HCT116 (cell line): ENCODE results near the gene MATCAP1. TPM values are rescaled to one million over a fixed set of nuclear protein-coding genes. Genes with fewer than 3 reads are reported as not detected.
A peak's percentile ranks its signal among the peaks of the same experiment; 100 is the strongest.

Source experiments
- ATAC-seq: fragments of 200-7000 bp; cut with Tn5 transposase; 2 replicates; pipeline ENCODE4 v1.9.1; 2020; ENCODE audit warnings: mild to moderate bottlenecking, moderate library complexity
- BruUV-seq: library from RNA; stranded (reverse); fragments of 400-500 nt; replicated peaks from 2 replicates; lab custom pipeline; 2021; lab: Mats Ljungman, UMichigan
- CTCF ChIA-PET: fragments of 300-600 bp; sonication (Branson Sonifier 250); formaldehyde crosslinking; loops from one replicate; lab custom pipeline; 2021; ENCODE audit warnings: antibody characterized with exemption; lab: Charles Lee
- POLR2A ChIA-PET: fragments of 300-600, 350-600 bp; sonication (Branson Sonifier 250); formaldehyde crosslinking; loops from one replicate; lab custom pipeline; 2021; ENCODE audit warnings: antibody characterized with exemption; lab: Charles Lee
- RAD21 ChIA-PET, 2 experiments: fragments of 300-600 bp; sonication (Branson Sonifier 250); formaldehyde crosslinking; loops; one replicate each; lab custom pipeline; 2023; ENCODE audit warnings: low total read pairs in 2 of 2; ENCODE audit not compliant: uncharacterized antibody in 2 of 2, unreplicated experiment in 2 of 2, low non-redundant PET in 1 of 2; lab: Charles Lee
- DNase-seq: peaks from one replicate; pipeline ENCODE4 v3.0.0-alpha.2; 2010; ENCODE audit warnings: low read depth, low spot score
- H2AFZ ChIP-seq: fragments of 200-600 bp; shearing (Covaris generic), sonication (generic); 2 replicates; pipeline ENCODE4 v1.6.1; 2017; ENCODE audit warnings: low read depth, mixed run types, mixed read lengths, antibody characterized with exemption, low read length; ENCODE audit not compliant: poor library complexity, severe bottlenecking
- H3K27ac ChIP-seq: 2 replicates; pipeline ENCODE4 v1.5.1; 2012; ENCODE audit warnings: low read depth, low read length
- H3K27me3 ChIP-seq: fragments of 200-600 bp; sonication (generic); 2 replicates; pipeline ENCODE4 v1.6.1; 2016; ENCODE audit warnings: mixed run types, low read length, mixed read lengths; ENCODE audit not compliant: insufficient read depth
- H3K36me3 ChIP-seq, 2 experiments: fragments of 200-500 bp in 1 of 2; fragments of 200-600 bp in 1 of 2; sonication (Bioruptor generic) in 1 of 2; sonication (generic) in 1 of 2; 2 replicates each; pipeline versions ENCODE4 v1.5.1 to v1.6.1; 2014 to 2016; ENCODE audit warnings: low read length in 2 of 2, inconsistent platforms in 1 of 2, mixed read lengths in 1 of 2, mixed run types in 1 of 2; ENCODE audit not compliant: insufficient read depth in 2 of 2, control insufficient read depth in 1 of 2
- H3K4me1 ChIP-seq, 2 experiments: fragments of 200-600 bp in 1 of 2; sonication (generic) in 1 of 2; 2 replicates each; pipeline versions ENCODE4 v1.5.1 to v1.6.1; 2012 to 2017; ENCODE audit warnings: low read length in 2 of 2, inconsistent platforms in 1 of 2, mild to moderate bottlenecking in 1 of 2, mixed read lengths in 1 of 2, mixed run types in 1 of 2, moderate library complexity in 1 of 2; ENCODE audit not compliant: insufficient read depth in 2 of 2, control insufficient read depth in 1 of 2
- H3K4me2 ChIP-seq: fragments of 200-600 bp; sonication (generic); 2 replicates; pipeline ENCODE4 v1.6.1; 2017; ENCODE audit warnings: mixed run types, low read length, mixed read lengths
- H3K4me3 ChIP-seq, 2 experiments: fragments of 200-600 bp in 1 of 2; sonication (generic) in 1 of 2; replicated peaks in 1 of 2; 2 replicates each; pipeline ENCODE4 v1.5.1; 2011 to 2016; ENCODE audit warnings: low read length in 2 of 2, control low read depth in 1 of 2, low read depth in 1 of 2, mild to moderate bottlenecking in 1 of 2, mixed read lengths in 1 of 2, mixed run types in 1 of 2
- H3K79me2 ChIP-seq: fragments of 200-600 bp; sonication (generic); 2 replicates; pipeline ENCODE4 v1.6.1; 2017; ENCODE audit warnings: mild to moderate bottlenecking, mixed run types, low read length, moderate library complexity, mixed read lengths; ENCODE audit not compliant: insufficient read depth
- H3K9ac ChIP-seq: fragments of 200-600 bp; sonication (generic); 2 replicates; pipeline ENCODE4 v1.6.1; 2016; ENCODE audit warnings: low read length, mixed read lengths
- H3K9me2 ChIP-seq: fragments of 200-600 bp; sonication (generic), shearing (Covaris generic); 2 replicates; pipeline ENCODE4 v1.6.1; 2017; ENCODE audit warnings: mixed run types, mild to moderate bottlenecking, moderate library complexity; ENCODE audit not compliant: insufficient read depth
- H3K9me3 ChIP-seq, 2 experiments: fragments of 200-500 bp in 1 of 2; fragments of 200-600 bp in 1 of 2; sonication (Bioruptor generic) in 1 of 2; sonication (generic) in 1 of 2; 2 replicates each; pipeline ENCODE4 v1.6.1; 2014 to 2017; ENCODE audit warnings: low read length in 2 of 2, mixed read lengths in 2 of 2, inconsistent platforms in 1 of 2, low read depth in 1 of 2, mild to moderate bottlenecking in 1 of 2, mixed run types in 1 of 2, moderate library complexity in 1 of 2; ENCODE audit not compliant: control insufficient read depth in 1 of 2, insufficient read depth in 1 of 2
- H4K20me1 ChIP-seq: fragments of 200-600 bp; sonication (generic), shearing (Covaris generic); 2 replicates; pipeline ENCODE4 v1.6.1; 2017; ENCODE audit warnings: mixed run types, mild to moderate bottlenecking, moderate library complexity; ENCODE audit not compliant: insufficient read depth
- CTCF ChIP-seq, 3 experiments: fragments of 200-600 bp in 1 of 3; sonication (generic) in 1 of 3; IDR thresholded peaks in 2 of 3; conservative IDR thresholded peaks in 1 of 3; 2 replicates each; pipeline ENCODE4 v1.5.1; 2012 to 2017; ENCODE audit warnings: low read depth in 2 of 3, low read length in 2 of 3, antibody characterized with exemption in 1 of 3, borderline replicate concordance in 1 of 3, control low read depth in 1 of 3, mild to moderate bottlenecking in 1 of 3, mixed read lengths in 1 of 3, mixed run types in 1 of 3, moderate library complexity in 1 of 3; ENCODE audit not compliant: insufficient read depth in 1 of 3
- EGR1 ChIP-seq: IDR thresholded peaks from 2 replicates; pipeline ENCODE4 v1.6.1; 2012; ENCODE audit warnings: low read depth
- EZH2 ChIP-seq: fragments of 200-600 bp; sonication (generic); IDR thresholded peaks from 2 replicates; pipeline ENCODE4 v1.6.1; 2017; ENCODE audit warnings: antibody characterized with exemption, mixed run types
- EZH2phosphoT487 ChIP-seq: fragments of 200-600 bp; IDR thresholded peaks from 2 replicates; pipeline ENCODE4 v1.6.1; 2018; ENCODE audit warnings: antibody characterized with exemption, borderline replicate concordance
- FOSL1 ChIP-seq: IDR thresholded peaks from 2 replicates; pipeline ENCODE4 v1.6.1; 2012; ENCODE audit warnings: low read depth
- JUND ChIP-seq: IDR thresholded peaks from 2 replicates; pipeline ENCODE4 v1.6.1; 2012
- POLR2A ChIP-seq: IDR thresholded peaks from 2 replicates; pipeline ENCODE4 v1.7.0; 2011; ENCODE audit warnings: borderline replicate concordance; ENCODE audit not compliant: insufficient read depth, insufficient read length; ENCODE audit errors: extremely low read depth
- POLR2AphosphoS5 ChIP-seq: IDR thresholded peaks from 2 replicates; pipeline ENCODE4 v1.6.1; 2011; ENCODE audit warnings: mild to moderate bottlenecking, low read depth, low read length, moderate library complexity
- SIN3A ChIP-seq: IDR thresholded peaks from 2 replicates; pipeline ENCODE4 v1.6.1; 2012; ENCODE audit warnings: low read depth
- SP1 ChIP-seq: IDR thresholded peaks from 2 replicates; pipeline ENCODE4 v1.6.1; 2012; ENCODE audit warnings: low read depth
- SRF ChIP-seq: IDR thresholded peaks from 2 replicates; pipeline ENCODE4 v1.6.1; 2012; ENCODE audit warnings: low read depth
- TCF7L2 ChIP-seq: IDR thresholded peaks from 2 replicates; pipeline ENCODE4 v1.7.0; 2011; ENCODE audit warnings: borderline replicate concordance, inconsistent platforms; ENCODE audit not compliant: insufficient read depth, insufficient read length; ENCODE audit errors: extremely low read depth
- YY1 ChIP-seq: IDR thresholded peaks from 2 replicates; pipeline ENCODE4 v1.6.1; 2011; ENCODE audit warnings: low read length, low read depth, moderate library complexity, mild to moderate bottlenecking; ENCODE audit not compliant: insufficient replicate concordance; ENCODE audit errors: extremely low read depth
- ZFX ChIP-seq: fragments of 450-650 bp; IDR thresholded peaks from 2 replicates; pipeline ENCODE4 v1.6.1; 2017
- ZNF274 ChIP-seq: fragments of 200-500 bp; sonication (Bioruptor generic); IDR thresholded peaks from 2 replicates; pipeline ENCODE4 v1.6.1; 2014; ENCODE audit warnings: mild to moderate bottlenecking, low read depth, low read length, inconsistent platforms
- intact Hi-C: fragments of 100-400 bp; cut with micrococcal nuclease; formaldehyde crosslinking; loops from 2 replicates; pipeline ENCODE4 v1.10.0; 2022
- total RNA-seq: library from RNA; stranded (reverse); gene quantifications from one replicate; pipeline ENCODE4 v1.2.1, GENCODE V29; 2021; ENCODE audit not compliant: unreplicated experiment
- TF ChIP-seq, protein P1 (sequence below): IDR thresholded peaks from 2 replicates; pipeline ENCODE4 v1.6.1; 2012
- TF ChIP-seq, protein P2 (sequence below): IDR thresholded peaks from 2 replicates; pipeline ENCODE4 v1.6.1; 2012; ENCODE audit warnings: low read depth
- TF ChIP-seq, protein P3 (sequence below): IDR thresholded peaks from 2 replicates; pipeline ENCODE4 v1.6.1; 2011; ENCODE audit warnings: mild to moderate bottlenecking, low read length, moderate library complexity; ENCODE audit not compliant: insufficient replicate concordance; ENCODE audit errors: extremely low read depth

The MATCAP1 gene
- total RNA-seq, 1 experiment from 2014 or later, result 38.7 TPM

DNA sequence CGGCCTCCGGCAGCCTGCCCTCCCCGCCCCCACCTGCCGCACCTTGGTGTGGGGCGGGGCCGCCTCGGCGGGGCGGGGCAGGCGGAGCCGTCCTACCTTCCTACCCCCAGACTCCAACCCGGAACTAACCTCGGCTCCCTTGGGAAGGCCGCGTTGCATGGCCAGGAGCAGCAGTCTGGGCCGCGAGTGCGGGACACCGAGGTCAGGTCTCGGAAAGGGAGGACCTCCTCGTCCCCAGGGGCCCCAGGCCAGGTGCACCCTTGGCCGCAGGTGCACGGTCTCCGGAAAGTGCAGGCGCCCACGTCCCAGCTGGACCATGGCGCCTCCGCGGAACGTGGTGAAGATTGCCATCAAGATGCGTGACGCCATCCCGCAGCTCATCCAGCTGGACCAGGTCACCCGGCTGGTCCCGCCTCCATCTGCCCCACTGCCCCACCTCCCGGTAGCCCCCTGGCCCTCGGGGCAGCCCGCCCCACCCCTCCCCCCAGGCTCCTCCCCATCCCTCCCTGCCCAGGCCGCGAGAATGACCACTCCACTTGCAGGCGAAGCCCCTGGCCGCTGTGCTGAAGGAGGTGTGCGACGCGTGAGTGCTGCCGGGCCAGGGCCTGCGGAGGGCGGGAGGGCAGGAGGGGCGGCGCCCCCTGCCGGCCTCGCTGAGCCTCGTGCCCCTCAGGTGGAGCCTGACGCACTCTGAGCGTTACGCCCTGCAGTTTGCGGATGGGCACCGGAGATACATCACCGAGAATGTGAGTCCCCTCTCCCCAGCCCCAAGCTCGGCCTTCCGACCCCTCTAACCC is 15.4 kb upstream of the MATCAP1 start, which contains the start of gene ELMO3:
ELMO3 (plus strand) TSS at position 121 of the 797 bp plus-strand sequence; CDS start at position 317, 196 bp downstream.
- no peaks in the 10 kb centered on the region for H3K9me3 ChIP-seq
- CTCF ChIA-PET, result interaction anchor here (0.8 to 2.3 kb wide), 20 partner anchors 10 to 304 kb away, joined by 3 to 14 read pairs (median 5); partner anchors contain the start of genes ATP6V0D1, FHOD1 and TMEM208
- peak within 1 kb of the TSS; percentile 97 for H3K4me2 ChIP-seq
- H3K4me1 ChIP-seq, result peaks cover 15 to 33% of the 10 kb centered on the region in 2 experiments
- H3K79me2 ChIP-seq, result peaks cover 35% of the 10 kb centered on the region
- peaks cover 32 to 45% of the 10 kb centered on the region in 2 experiments; a peak in 3 of 4 replicates for H3K36me3 ChIP-seq
- peak within 1 kb of the TSS; percentile 99 for H3K27ac ChIP-seq
- H2AFZ ChIP-seq, result no peak within 1 kb of the TSS
- POLR2A ChIA-PET, result interaction anchor here (2.3 kb wide), 1 partner anchor 46 kb away, joined by 8 read pairs; no protein-coding TSS in a partner anchor
- peak within 1 kb of the TSS; percentile 78 for H3K4me3 ChIP-seq
- BruUV-seq, result no TSS peak
- intact Hi-C loops, result no loop called here
- no peaks in the 10 kb centered on the region for H3K9me2 ChIP-seq
- ATAC-seq (peak; percentile 77), DNase-seq (no peak)
- no peaks in the 10 kb centered on the region; the same call in 1 of the 2 replicates for H4K20me1 ChIP-seq
- RAD21 ChIA-PET, result no interaction called here
- H3K27me3 ChIP-seq, result no peaks in the 10 kb centered on the region
- peak within 1 kb of the TSS; percentile 75 for H3K9ac ChIP-seq
- TF ChIP-seq ZNF274, result no peak
- TF ChIP-seq TCF7L2, result no peak
- peak; percentile 83 for TF ChIP-seq POLR2AphosphoS5
- TF ChIP-seq, protein P1, sequence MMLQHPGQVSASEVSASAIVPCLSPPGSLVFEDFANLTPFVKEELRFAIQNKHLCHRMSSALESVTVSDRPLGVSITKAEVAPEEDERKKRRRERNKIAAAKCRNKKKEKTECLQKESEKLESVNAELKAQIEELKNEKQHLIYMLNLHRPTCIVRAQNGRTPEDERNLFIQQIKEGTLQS, result no peak
- TF ChIP-seq, protein P2, sequence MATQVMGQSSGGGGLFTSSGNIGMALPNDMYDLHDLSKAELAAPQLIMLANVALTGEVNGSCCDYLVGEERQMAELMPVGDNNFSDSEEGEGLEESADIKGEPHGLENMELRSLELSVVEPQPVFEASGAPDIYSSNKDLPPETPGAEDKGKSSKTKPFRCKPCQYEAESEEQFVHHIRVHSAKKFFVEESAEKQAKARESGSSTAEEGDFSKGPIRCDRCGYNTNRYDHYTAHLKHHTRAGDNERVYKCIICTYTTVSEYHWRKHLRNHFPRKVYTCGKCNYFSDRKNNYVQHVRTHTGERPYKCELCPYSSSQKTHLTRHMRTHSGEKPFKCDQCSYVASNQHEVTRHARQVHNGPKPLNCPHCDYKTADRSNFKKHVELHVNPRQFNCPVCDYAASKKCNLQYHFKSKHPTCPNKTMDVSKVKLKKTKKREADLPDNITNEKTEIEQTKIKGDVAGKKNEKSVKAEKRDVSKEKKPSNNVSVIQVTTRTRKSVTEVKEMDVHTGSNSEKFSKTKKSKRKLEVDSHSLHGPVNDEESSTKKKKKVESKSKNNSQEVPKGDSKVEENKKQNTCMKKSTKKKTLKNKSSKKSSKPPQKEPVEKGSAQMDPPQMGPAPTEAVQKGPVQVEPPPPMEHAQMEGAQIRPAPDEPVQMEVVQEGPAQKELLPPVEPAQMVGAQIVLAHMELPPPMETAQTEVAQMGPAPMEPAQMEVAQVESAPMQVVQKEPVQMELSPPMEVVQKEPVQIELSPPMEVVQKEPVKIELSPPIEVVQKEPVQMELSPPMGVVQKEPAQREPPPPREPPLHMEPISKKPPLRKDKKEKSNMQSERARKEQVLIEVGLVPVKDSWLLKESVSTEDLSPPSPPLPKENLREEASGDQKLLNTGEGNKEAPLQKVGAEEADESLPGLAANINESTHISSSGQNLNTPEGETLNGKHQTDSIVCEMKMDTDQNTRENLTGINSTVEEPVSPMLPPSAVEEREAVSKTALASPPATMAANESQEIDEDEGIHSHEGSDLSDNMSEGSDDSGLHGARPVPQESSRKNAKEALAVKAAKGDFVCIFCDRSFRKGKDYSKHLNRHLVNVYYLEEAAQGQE, result no peak
- TF ChIP-seq SIN3A, result no peak
- no peak for TF ChIP-seq SRF
- TF ChIP-seq ZFX, result peak; percentile 58; the same call in 1 of the 2 replicates
- no peak for TF ChIP-seq EGR1
- no peak for TF ChIP-seq JUND
- no peak for TF ChIP-seq EZH2phosphoT487
- no peak for TF ChIP-seq FOSL1
- TF ChIP-seq EZH2, result no peak
- TF ChIP-seq CTCF (IDR thresholded peaks at IDR 0.05 in 2 of 3, conservative IDR thresholded peaks at IDR 0.05 in 1 of 3; ENCODE audit: borderline replicate concordance in 1 of 3, insufficient read depth in 1 of 3, low read depth in 2 of 3, low read length in 2 of 3), result peak in 2 of 3 experiments; percentile 58 to 75; a peak in 4 of 6 replicates
- TF ChIP-seq, protein P3, sequence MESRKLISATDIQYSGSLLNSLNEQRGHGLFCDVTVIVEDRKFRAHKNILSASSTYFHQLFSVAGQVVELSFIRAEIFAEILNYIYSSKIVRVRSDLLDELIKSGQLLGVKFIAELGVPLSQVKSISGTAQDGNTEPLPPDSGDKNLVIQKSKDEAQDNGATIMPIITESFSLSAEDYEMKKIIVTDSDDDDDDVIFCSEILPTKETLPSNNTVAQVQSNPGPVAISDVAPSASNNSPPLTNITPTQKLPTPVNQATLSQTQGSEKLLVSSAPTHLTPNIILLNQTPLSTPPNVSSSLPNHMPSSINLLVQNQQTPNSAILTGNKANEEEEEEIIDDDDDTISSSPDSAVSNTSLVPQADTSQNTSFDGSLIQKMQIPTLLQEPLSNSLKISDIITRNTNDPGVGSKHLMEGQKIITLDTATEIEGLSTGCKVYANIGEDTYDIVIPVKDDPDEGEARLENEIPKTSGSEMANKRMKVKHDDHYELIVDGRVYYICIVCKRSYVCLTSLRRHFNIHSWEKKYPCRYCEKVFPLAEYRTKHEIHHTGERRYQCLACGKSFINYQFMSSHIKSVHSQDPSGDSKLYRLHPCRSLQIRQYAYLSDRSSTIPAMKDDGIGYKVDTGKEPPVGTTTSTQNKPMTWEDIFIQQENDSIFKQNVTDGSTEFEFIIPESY, result no peak
- peak; percentile 32 for TF ChIP-seq YY1
- TF ChIP-seq POLR2A, result peak; percentile 16
- no peak for TF ChIP-seq SP1
